H1 (cell line): ENCODE results near the gene ARHGAP12. TPM values are rescaled to one million over a fixed set of nuclear protein-coding genes. Genes with fewer than 3 reads are reported as not detected.

Experiments used
- JUN ChIP-seq: IDR thresholded peaks from 2 replicates; pipeline ENCODE4 v1.6.1; 2011; ENCODE audit warnings: low read depth, mild to moderate bottlenecking, improper control_type of control experiment, low read length
- SAP30 ChIP-seq: fragments of 300-600 bp; sonication (generic); IDR thresholded peaks from 2 replicates; pipeline ENCODE4 v1.7.1; 2012; ENCODE audit warnings: low read length, moderate library complexity, mild to moderate bottlenecking, inconsistent platforms; ENCODE audit not compliant: insufficient read depth, insufficient replicate concordance
- polyA plus RNA-seq, 7 experiments: library from polyadenylated mRNA; depleted of rRNA in 3 of 7; stranded (reverse) in 5 of 7; unstranded in 2 of 7; fragments of >200 nt in 5 of 7; fragments of 200-250 nt in 2 of 7; gene quantifications; 1 replicate in 5 of 7; 2 replicates in 1 of 7; 4 replicates in 1 of 7; pipeline versions ENCODE4 v1.2.1 to v1.2.3, GENCODE V29; 2011 to 2013; ENCODE audit warnings: missing spikeins in 2 of 7, mixed read lengths in 2 of 7
- total RNA-seq: library from RNA; stranded (reverse); fragmentation: NEBNext Ultra II Directional; extraction: Animal tissue kit (Norgen Biotek cat#: 25700); gene quantifications from 2 replicates; pipeline ENCODE4 v1.2.1, GENCODE V29; 2021

ARHGAP12 gene
- total and polyA plus RNA-seq, 2 of the 8 experiments (the other 6 are each of a cell fraction or from before 2014, with no cell fraction given), result 10.1 to 39.0 TPM

- TF ChIP-seq SAP30 (no peak), JUN (no peak)
These were observed 145.9 kb downstream of the ARHGAP12 start (continued) for GRCh38 chr10:31782701-31783100.
